Tibial artery (tissue), 4 donors: ENCODE results near the gene FGF3.

Experiments used
- DNase-seq, 2 donors: peaks; one replicate each; pipeline ENCODE4 v3.0.0-alpha.2; 2019
- H3K27ac ChIP-seq, 2 donors: fragments of 200-600 bp; sonication (generic) in 1 of 2; 1 replicate in 1 of 2; 2 replicates in 1 of 2; pipeline ENCODE4 v1.5.1; 2018 to 2019; ENCODE audit warnings: mild to moderate bottlenecking in 1 of 2
- H3K27me3 ChIP-seq, 2 donors: fragments of 200-600 bp; sonication (generic) in 1 of 2; one replicate each; pipeline versions ENCODE4 v1.5.1 to v1.6.0; 2016 to 2019
- H3K36me3 ChIP-seq, 3 donors: fragments of 200-600 bp; sonication (generic) in 2 of 3; one replicate each; pipeline ENCODE4 v1.5.1; 2016 to 2019; ENCODE audit warnings: mild to moderate bottlenecking in 2 of 3
- H3K4me1 ChIP-seq, 4 donors: fragments of 200-600 bp; sonication (generic) in 2 of 4; 1 replicate in 3 of 4; 2 replicates in 1 of 4; pipeline ENCODE4 v1.5.1; 2016 to 2019
- H3K4me3 ChIP-seq, 2 donors: fragments of 200-600 bp; sonication (generic) in 1 of 2; 1 replicate in 1 of 2; 2 replicates in 1 of 2; pipeline ENCODE4 v1.5.1; 2018 to 2019; ENCODE audit warnings: mild to moderate bottlenecking in 2 of 2
- H3K9me3 ChIP-seq, 3 donors: fragments of 200-600 bp; sonication (generic) in 1 of 3; one replicate each; pipeline ENCODE4 v1.5.1; 2016 to 2019
- CTCF ChIP-seq, 2 experiments: fragments of 200-600 bp in 1 of 2; fragments of 450-650 bp in 1 of 2; IDR thresholded peaks; one replicate each; pipeline ENCODE4 v1.5.1; 2017 to 2019; ENCODE audit warnings: antibody characterized with exemption in 2 of 2, mild to moderate bottlenecking in 1 of 2, moderate library complexity in 1 of 2
- intact Hi-C: fragments of 100-400 bp; cut with DNase I; formaldehyde crosslinking; loops from one replicate; pipeline ENCODE4 v1.15.0; 2023; ENCODE audit warnings: low total_unique reads

Gene FGF3

GRCh38 chr11:69778373-69778772, 40.8 kb downstream of the FGF3 start:
- no peak for TF ChIP-seq CTCF (IDR thresholded peaks at IDR 0.05)
- peaks cover 0 to 61% of the 10 kb centered on the region in 2 donors for H3K27me3 ChIP-seq
- H3K36me3 ChIP-seq, result no peaks in the 10 kb centered on the region

GRCh38 chr11:69775163-69775755, 44.0 kb downstream of the FGF3 start, which contains the start of gene FGF4:
Gene FGF4 (minus strand): TSS chr11:69775341. CDS start chr11:69775084, 257 bp downstream.
- Histone ChIP-seq H3K4me3 (no peak within 1 kb of the TSS), H3K4me1 (peaks cover 0 to 14% (median 4%) of the 10 kb centered on the region in 4 donors), H3K36me3 (no peaks in the 10 kb centered on the region), H3K27ac (no peak within 1 kb of the TSS), H3K27me3 (peaks cover 0 to 71% of the 10 kb centered on the region in 2 donors), H3K9me3 (no peaks in the 10 kb centered on the region)
- DNase-seq, result no peak
- intact Hi-C loops, result no loop called here
- no peak for TF ChIP-seq CTCF (IDR thresholded peaks at IDR 0.05)

More at GRCh38 chr11:69778373-69778772, 40.8 kb downstream of the FGF3 start:
- Histone ChIP-seq H3K4me3 (no peak overlapping the region), H3K9me3 (no peaks in the 10 kb centered on the region), H3K4me1 (peaks cover 0 to 14% (median 4%) of the 10 kb centered on the region in 4 donors), H3K27ac (no peak overlapping the region)
- no peak for DNase-seq
- intact Hi-C loops, result no loop called here

GRCh38 chr11:69774354-69775162, 44.7 kb downstream of the FGF3 start:
- no peak for DNase-seq
- H3K4me3 ChIP-seq, result no peak overlapping the region
- H3K9me3 ChIP-seq, result no peaks in the 10 kb centered on the region
- H3K36me3 ChIP-seq, result no peaks in the 10 kb centered on the region
- TF ChIP-seq CTCF (IDR thresholded peaks at IDR 0.05), result no peak
- peaks cover 0 to 14% (median 4%) of the 10 kb centered on the region in 4 donors for H3K4me1 ChIP-seq
- intact Hi-C loops, result no loop called here
- no peak overlapping the region for H3K27ac ChIP-seq
- H3K27me3 ChIP-seq, result peaks cover 0 to 77% of the 10 kb centered on the region in 2 donors

GRCh38 chr11:69773626-69774353, 45.4 kb downstream of the FGF3 start:
- no peak for DNase-seq
- Histone ChIP-seq H3K4me1 (peaks cover 0 to 14% (median 4%) of the 10 kb centered on the region in 4 donors), H3K4me3 (no peak overlapping the region), H3K9me3 (no peaks in the 10 kb centered on the region), H3K27ac (no peak overlapping the region), H3K27me3 (peaks cover 0 to 84% of the 10 kb centered on the region in 2 donors), H3K36me3 (no peaks in the 10 kb centered on the region)
- intact Hi-C loops, result no loop called here
- TF ChIP-seq CTCF (IDR thresholded peaks at IDR 0.05), result no peak

- Histone ChIP-seq H3K27ac (no peak overlapping the region), H3K27me3 (peaks cover 0 to 76% of the 10 kb centered on the region in 2 donors), H3K36me3 (no peaks in the 10 kb centered on the region), H3K4me3 (no peak overlapping the region), H3K9me3 (no peaks in the 10 kb centered on the region), H3K4me1 (peaks cover 0 to 14% (median 4%) of the 10 kb centered on the region in 4 donors)
- no peak for DNase-seq
- intact Hi-C loops, result no loop called here
- TF ChIP-seq CTCF (IDR thresholded peaks at IDR 0.05), result no peak
Observed at GRCh38 chr11:69771466-69771865, 47.8 kb downstream of the FGF3 start.
